Measurements from ENCODE around the gene FGFR1OP2.
"Not testable (repeated sequence)": the region's sequence is repeated elsewhere in the genome, so short reads cannot be mapped to it uniquely, and the experiment has no call there.

The FGFR1OP2 gene

GRCh38 chr12:26937863-26938700, at the start of gene FGFR1OP2, which contains the start of gene INTS13:
FGFR1OP2 (plus strand) TSS chr12:26938470; CDS start chr12:26954159, 15,689 bp downstream.
INTS13 (minus strand) TSS chr12:26937981; CDS start chr12:26936803, 1,178 bp downstream.
- peak; percentile 75 to 100 (median 98) for DNase-seq

GRCh38 chr12:26890784-26891183, 47.5 kb upstream of the FGFR1OP2 start:
- DNase-seq = no peak

- no peak for DNase-seq
These were observed 46.6 kb upstream of the FGFR1OP2 start for GRCh38 chr12:26891704-26892103.

GRCh38 chr12:26895672-26896071, 42.6 kb upstream of the FGFR1OP2 start:
- no peak for DNase-seq

- DNase-seq = no peak
These were observed 41.4 kb upstream of the FGFR1OP2 start for GRCh38 chr12:26896913-26897312.

GRCh38 chr12:26903396-26903795, 34.9 kb upstream of the FGFR1OP2 start:
- DNase-seq = not testable (repeated sequence)

- DNase-seq = no peak
These were observed 32.2 kb upstream of the FGFR1OP2 start for GRCh38 chr12:26906024-26906423.

- no peak for DNase-seq
These were observed 31.6 kb upstream of the FGFR1OP2 start for GRCh38 chr12:26906704-26907103.

- DNase-seq = peak in 4 of 56 donors; percentile 0 to 32 (median 28)
These were observed 19.7 kb upstream of the FGFR1OP2 start for GRCh38 chr12:26918321-26919215.

- peak in 25 of 56 donors; percentile 2 to 58 (median 25) for DNase-seq
These were observed 19.1 kb upstream of the FGFR1OP2 start for GRCh38 chr12:26919216-26919555.

GRCh38 chr12:26921886-26922285, 16.4 kb upstream of the FGFR1OP2 start:
- DNase-seq = no peak

GRCh38 chr12:26928661-26929060, 9.6 kb upstream of the FGFR1OP2 start:
- no peak for DNase-seq

- DNase-seq = no peak
These were observed 8.7 kb upstream of the FGFR1OP2 start for GRCh38 chr12:26929590-26929989.

- no peak for DNase-seq
These were observed 2.5 kb upstream of the FGFR1OP2 start for GRCh38 chr12:26935636-26936378.

GRCh38 chr12:26936559-26937442, 1.5 kb upstream of the FGFR1OP2 start:
- no peak for DNase-seq

GRCh38 chr12:26937443-26937862, 817 bp upstream of the FGFR1OP2 start:
- DNase-seq = no peak

- DNase-seq = peak in 8 of 56 donors; percentile 43 to 64 (median 54)
These were observed 412 bp downstream of the FGFR1OP2 start for GRCh38 chr12:26938701-26939062.

GRCh38 chr12:26939192-26939832, 1.0 kb downstream of the FGFR1OP2 start:
- DNase-seq = no peak

- DNase-seq = no peak
These were observed 1.7 kb downstream of the FGFR1OP2 start for GRCh38 chr12:26939953-26940352.
